Endothelial cell of hepatic sinusoid (primary cell): Measurements from ENCODE around the gene ASIC5.
"Not testable (repeated sequence)": the region's sequence is repeated elsewhere in the genome, so short reads cannot be mapped to it uniquely, and the experiment has no call there.

Source experiments
- in situ Hi-C: cut with HindIII; loops from 2 replicates; pipeline ENCODE4 v1.10.0; 2017; ENCODE audit warnings: low sequenced_read_pairs

Gene ASIC5, protein sequence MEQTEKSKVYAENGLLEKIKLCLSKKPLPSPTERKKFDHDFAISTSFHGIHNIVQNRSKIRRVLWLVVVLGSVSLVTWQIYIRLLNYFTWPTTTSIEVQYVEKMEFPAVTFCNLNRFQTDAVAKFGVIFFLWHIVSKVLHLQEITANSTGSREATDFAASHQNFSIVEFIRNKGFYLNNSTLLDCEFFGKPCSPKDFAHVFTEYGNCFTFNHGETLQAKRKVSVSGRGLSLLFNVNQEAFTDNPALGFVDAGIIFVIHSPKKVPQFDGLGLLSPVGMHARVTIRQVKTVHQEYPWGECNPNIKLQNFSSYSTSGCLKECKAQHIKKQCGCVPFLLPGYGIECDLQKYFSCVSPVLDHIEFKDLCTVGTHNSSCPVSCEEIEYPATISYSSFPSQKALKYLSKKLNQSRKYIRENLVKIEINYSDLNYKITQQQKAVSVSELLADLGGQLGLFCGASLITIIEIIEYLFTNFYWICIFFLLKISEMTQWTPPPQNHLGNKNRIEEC

DNA sequence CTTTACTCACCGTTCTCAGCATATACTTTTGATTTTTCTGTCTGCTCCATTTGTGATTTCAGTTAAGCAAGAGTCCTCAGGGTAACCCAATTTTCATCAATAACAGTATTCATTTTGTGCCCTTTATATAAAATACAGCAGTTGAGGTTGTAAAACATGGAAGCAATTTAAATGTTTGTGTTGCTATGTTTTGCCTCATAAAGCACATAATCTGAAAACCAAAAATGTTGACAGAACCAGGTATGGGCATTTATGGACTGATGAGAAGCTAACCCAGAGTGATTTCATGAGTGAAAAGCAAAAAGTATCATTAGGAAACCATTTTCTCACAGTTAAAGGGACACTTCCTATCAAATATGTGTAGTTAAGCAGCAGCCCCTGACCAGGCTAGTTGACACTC lies at the start of gene ASIC5:
TSS of gene ASIC5 (minus strand) at position 101 of the 400 bp plus-strand sequence. CDS start at position 50, 51 bp downstream.
- in situ Hi-C loops = no loop called here

- in situ Hi-C loops = no loop called here
Measured at GRCh38 chr4:155914782-155915181, 48.7 kb upstream of the ASIC5 start.

DNA sequence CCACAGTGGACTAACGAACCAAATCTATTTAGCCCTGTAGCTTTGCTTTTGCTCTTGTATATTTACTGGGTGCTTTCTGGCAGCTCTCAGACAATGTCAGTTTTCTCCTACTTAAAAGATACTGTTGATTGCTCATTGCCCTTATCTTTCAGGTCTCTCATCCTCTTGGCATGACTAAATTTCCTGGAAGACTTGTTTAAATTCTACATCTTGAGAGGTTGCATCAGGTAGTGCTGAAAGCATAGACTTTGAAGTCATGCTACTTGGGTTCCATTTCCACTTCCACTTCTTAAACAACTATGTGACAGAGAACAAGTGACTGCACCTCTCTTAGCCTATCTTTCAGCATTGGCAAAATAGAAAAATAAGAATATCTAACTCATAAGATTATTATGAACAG lies 45.8 kb upstream of the ASIC5 start:
- in situ Hi-C loops = no loop called here

GRCh38 chr4:155909615-155910226 lies 43.6 kb upstream of the ASIC5 start:
- in situ Hi-C loops = no loop called here

DNA sequence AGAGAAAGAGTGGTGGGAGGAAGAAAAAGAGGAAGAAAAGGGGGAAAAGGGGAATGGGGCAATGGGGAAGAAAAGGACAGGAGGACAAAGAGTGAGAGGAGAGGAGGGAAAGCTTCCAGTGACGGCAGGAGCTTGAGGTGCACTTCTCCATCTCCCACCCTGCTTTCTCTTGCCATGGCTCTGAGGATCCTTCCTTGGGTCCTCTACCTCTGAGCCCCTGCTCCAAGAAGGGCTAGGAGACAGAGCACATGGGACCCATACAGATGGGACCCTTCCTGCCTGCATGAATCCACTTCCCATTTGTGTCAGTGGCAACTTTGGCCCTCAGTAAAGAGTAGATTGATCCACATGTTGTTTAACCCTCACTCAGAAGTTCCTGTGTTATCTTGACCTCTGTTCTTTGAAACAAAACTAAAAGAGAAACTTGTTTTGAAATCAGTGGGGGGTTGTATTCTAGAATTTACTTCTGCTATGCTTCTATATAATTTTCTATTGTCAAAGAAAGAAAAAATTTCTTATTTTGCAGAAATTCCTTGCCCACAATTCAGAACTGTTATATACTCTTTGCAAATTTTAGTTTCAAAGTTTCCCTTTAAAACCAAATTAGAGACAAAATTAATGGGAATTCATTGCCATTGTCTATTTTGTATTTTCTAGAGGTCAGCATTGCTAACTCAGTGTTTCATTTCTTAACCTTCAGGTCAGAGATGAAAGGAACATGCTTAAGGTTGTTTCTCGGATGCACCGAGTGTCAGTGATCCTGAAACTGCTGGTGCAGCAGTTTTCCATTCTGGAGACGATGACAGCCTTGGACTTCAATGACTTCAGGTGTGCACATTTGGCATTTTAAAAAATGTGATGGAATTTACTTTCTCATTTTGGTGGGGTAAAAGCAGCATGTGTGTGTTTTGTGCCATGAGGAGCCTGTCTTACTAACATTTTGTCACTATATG lies 42.4 kb upstream of the ASIC5 start:
- in situ Hi-C loops = no loop called here

- in situ Hi-C loops = no loop called here
Measured at GRCh38 chr4:155907556-155907955, 41.5 kb upstream of the ASIC5 start.

GRCh38 chr4:155906554-155907247 lies 40.6 kb upstream of the ASIC5 start:
- in situ Hi-C loops = no loop called here

DNA sequence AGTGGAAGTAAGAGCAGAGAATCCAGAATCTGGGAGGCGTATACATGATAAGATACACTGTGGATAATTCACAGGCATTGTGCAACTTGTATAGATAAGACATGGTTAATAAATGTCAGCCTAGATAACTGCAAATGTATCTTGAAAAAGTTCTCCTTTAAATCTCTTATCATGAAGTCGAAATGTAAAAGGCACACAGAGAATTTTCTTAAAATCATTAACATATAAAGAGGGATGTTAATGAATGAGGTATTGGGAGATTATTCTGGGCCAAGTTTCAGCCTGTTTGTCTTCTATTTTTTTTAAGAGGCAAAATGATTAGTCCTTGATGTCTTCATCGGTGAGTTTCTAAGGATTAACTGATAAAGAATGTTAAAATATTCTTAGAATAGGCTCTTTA lies 38.3 kb upstream of the ASIC5 start:
- in situ Hi-C loops = no loop called here

DNA sequence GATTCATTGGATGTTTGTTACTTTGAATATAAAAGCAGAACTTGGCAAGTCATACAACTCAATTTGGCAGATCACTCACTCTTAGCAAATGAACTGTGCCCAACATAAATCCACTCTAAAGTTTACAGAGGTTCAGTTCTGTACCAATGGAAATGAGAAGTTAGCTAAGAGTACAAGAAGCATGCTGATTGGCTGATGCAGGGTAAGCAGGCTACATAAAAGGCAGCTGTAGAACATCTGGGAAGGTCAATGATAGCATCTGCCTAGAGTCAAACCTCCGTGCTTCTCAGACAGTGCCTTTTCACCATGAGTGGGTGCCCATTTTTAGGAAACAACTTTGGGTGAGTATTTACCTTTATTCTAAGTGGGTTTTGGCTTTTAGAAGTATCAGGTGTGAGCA lies 37.4 kb upstream of the ASIC5 start, which contains the start of gene TDO2:
TSS of gene TDO2 (plus strand) at position 244 of the 400 bp plus-strand sequence. CDS start at position 307, 63 bp downstream.
- in situ Hi-C loops = no loop called here

DNA sequence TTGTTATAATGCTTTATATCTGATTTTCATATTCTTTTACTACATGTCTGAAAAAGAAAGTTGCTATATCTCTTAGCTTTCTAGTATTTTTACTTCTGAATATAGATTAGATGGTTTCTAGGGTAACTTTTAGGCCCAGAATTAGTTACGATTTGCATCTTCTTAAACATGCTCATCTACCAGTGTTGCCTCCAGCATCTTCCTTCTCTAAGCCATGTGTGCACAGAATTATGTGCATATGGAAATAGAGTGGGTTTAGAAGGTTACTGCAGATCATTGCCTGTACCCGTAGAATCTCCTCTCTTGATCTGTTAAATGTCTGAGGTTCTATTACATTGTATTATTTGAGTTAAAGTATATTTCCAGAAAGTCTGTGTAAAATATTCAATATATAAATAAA lies 34.9 kb upstream of the ASIC5 start:
- in situ Hi-C loops = no loop called here

DNA sequence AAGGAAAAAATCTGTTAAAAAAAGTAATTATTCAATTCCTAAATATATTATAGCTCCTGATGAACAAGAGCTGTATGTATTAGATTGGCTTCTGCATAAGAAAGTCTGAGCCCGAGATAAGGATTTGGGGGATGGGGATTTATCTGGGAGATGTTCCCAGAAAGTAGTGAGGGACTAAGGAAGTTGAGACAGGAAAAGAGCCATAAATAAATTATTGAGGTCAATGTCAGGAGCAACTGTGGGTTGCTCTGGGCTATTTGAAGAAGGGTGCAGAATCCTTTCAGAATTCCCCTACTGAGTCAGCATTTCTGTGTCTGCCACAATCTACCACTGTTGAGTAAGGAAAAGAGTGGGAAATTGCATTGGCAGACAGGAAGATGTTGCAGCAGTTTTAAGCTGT lies 34.3 kb upstream of the ASIC5 start:
- in situ Hi-C loops = no loop called here

DNA sequence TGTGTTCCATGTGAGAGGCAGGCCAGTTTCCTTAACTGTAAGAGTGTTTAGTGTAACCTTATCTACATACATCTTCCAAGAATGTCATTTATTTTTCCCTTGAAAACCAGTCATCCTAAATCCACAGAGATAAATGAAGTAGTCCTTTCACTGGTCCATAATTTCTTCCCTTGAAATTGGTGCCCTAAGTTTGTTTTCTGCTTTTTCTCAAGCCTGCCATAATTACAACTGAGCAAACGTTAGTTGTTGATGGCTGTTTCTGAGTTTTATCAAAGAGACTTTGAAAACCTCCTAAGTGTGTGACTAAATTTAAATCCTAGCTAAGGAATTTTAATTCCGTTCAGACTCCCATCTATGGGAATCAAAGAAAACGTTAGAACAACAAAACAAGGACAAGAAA lies 33.8 kb upstream of the ASIC5 start:
- in situ Hi-C loops = no loop called here

DNA sequence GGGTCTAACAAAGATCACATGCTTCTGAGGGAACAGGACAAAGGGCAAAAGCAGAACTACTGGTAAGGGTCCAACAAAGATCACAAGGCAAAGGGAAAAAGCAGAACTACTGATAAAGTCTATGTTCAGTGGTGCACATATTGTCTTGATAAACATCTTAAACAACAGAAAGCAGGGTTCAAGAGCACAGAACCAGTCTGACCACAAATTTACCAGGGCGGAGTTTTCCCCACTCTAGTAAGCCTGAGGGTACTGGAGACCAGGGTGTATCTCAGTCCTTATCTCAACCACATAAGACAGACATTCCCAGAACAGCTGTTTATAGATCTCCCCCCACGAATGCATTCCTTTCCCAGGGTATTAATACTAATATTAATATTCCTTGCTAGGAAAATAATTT lies 32.3 kb upstream of the ASIC5 start:
- in situ Hi-C loops = not testable (repeated sequence)

- in situ Hi-C loops = no loop called here
Measured at GRCh38 chr4:155891058-155891457, 25.0 kb upstream of the ASIC5 start.

DNA sequence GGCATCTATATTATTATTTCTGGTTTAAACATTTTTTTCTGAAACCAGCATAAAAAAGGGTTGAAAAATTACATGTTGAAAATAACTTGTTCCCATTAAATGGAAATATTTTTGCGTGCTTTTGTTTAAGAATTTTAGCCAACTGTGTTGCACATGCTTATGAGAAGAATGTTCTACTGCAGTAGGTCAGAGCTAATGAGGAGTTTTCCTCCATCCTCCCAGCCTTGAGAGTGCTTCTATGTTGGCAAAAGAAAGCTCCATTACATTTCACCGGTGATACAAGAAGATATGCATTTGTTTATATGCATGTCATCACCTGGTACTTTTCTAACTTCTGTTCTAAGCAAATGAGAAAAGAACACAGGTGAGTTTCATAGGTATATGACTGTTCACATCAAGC lies 23.9 kb upstream of the ASIC5 start:
- in situ Hi-C loops = no loop called here

DNA sequence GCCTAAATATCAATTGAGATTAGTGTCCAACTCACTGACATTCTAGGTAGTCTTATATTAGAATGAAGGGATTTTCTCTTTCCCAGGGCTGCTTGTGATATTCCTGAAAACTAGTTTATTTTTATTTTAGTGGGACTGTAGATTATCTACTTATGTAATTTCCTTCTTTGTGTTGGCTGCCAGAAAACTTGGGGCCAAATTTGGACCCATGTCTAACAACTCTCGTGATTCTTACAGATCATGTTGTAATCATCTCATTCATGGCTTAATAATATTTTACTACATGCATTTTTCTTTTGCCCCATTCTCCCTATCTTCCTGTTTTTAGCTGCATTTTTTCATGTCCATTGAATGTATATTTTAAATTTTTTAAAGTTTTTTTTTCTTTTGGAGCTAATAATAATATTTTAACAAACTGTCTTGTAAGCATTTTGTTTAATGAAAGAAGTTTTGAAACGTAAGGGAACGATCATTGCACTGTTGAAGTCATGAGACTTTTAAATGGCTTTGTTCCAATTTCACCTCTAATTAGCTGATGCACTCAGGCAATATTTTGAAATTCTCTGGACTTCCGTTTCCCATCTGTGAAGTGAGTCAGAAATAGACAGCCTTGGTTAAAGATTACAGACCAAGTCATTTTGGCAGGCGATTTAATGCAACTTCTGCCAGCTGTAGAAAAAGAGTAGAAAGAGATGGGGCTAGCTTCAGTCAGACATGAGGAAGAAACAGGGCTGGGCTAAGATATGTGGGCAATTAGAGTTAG lies 23.1 kb upstream of the ASIC5 start:
- in situ Hi-C loops = no loop called here

DNA sequence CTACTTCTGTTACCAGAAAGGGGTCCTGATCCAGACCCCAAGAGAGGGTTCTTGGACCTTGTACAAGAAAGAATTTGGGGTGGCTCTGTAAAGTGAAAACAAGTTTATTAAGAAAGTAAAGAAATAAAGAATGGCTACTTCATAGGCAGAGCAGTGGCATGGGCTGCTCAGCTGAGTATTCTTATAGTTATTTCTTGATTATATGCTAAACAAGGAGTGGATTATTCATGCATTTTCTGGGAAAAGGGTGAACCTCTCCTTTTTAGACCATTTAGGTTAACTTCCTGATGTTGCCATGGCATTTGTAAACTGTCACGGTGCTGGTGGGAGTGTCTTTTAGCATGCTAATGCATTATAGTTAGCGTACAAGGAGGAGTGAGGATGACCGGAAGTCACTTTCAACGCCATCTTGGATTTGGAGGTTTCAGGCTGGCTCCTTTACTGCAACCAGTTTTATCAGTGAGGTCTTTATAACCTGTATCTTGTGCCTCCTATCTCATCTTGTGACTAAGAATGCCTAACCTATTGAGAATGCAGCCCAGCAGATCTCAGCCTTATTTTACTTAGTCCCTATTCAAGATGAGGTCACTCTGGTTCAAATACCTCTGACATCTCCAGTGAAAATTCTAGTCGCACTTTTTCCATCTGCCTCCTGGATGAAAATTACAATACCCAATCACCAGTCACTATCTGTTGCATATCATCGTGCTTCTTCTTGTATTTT lies 21.9 kb upstream of the ASIC5 start:
- in situ Hi-C loops = no loop called here

- in situ Hi-C loops = no loop called here
Measured at GRCh38 chr4:155887045-155887444, 21.0 kb upstream of the ASIC5 start.

GRCh38 chr4:155885666-155886065 lies 19.6 kb upstream of the ASIC5 start:
- in situ Hi-C loops = no loop called here
